ENCODE data around the gene MAPK8IP3.

Gene MAPK8IP3

DNA sequence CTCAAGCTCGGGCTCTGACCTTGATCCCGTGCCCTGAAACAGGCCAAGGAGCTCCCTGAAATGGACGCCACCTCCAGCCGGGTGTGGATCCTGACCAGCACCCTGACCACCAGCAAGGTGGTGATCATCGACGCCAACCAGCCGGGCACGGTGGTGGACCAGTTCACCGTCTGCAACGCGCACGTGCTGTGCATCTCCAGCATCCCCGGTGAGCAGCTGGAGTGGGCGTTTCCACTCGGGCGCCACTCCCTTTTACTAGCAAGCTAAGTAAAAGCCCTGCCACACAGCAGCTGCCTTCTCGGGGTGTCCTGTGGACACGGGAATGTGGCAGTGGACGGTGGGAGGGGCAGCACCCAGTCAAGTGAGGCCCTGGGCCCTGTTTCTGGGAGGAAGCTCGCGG is 59.0 kb downstream of the MAPK8IP3 start:
- no peak for DNase-seq

DNA sequence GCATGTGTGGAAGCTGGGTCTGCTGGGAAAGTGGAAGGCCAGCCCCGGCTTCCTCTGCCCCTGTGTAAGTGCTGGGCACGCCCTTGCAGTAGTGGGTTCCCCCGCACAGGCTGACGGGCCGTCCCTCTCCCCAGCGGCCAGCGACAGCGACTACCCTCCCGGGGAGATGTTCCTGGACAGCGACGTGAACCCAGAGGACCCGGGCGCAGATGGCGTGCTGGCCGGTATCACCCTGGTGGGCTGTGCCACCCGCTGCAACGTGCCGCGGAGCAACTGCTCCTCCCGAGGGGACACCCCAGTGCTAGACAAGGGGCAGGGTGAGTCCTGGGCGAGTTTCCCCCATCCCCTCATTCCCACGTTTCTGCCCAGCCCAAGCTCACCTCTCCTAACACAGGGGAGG is 59.8 kb downstream of the MAPK8IP3 start:
- DNase-seq, result no peak

DNA sequence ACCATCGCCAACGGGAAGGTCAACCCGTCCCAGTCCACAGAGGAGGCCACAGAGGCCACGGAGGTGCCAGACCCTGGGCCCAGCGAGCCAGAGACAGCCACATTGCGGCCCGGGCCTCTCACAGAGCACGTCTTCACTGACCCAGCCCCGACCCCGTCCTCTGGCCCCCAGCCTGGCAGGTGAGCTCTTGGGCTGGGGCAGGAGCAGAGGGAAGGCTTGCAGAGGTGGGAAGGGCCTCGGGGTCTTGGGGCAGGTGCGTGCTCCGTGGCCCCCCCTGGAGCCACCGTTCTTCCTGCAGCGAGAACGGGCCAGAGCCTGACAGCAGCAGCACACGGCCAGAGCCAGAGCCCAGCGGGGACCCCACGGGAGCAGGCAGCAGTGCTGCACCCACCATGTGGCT is 60.2 kb downstream of the MAPK8IP3 start:
- no peak for DNase-seq

DNA sequence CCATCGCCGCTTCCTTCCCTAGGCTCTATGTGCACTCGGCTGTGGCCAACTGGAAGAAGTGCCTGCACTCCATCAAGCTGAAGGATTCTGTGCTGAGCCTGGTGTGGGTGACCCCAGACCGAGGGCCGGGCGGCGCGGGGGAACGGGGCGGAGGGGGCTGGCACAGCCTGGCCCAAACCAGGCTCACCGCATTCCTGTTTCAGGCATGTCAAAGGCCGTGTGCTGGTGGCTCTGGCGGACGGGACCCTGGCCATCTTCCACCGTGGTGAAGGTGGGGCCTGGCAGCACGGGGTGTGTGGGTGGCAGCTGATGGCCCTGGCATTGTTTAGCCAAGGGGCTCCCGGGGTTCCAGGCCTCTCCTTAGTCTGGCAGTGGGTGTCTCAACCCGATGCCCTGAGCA is 60.7 kb downstream of the MAPK8IP3 start:
- DNase-seq, result no peak

DNA sequence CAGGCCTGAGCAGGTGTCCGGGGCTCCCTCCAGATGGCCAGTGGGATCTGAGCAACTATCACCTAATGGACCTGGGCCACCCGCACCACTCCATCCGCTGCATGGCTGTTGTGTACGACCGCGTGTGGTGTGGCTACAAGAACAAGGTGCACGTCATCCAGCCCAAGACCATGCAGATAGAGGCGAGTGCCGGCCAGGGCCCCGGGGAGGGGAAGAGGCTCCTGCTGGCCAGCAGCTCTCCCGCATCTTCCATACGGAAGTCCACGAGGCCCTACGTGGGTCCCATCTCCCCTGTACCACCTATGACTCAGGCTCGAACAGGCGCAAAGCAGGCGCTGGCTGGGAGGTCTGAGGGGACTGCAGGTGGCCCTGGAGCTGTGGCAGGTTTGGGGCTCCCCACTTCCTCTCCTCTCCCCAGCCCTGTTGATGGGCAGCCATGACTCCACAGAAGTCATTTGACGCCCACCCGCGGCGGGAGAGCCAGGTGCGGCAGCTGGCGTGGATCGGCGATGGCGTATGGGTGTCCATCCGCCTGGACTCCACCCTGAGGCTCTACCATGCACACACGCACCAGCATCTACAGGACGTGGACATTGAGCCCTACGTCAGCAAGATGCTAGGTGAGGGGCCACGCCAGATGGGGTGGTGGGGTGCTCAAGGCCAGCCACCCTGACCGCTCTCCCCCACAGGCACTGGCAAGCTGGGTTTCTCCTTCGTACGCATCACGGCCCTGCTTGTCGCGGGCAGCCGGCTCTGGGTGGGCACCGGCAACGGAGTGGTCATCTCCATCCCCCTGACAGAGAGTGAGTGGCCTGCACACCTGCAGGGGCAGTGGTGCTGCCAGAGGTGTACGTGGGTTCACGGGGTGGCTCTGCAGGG is 61.4 kb downstream of the MAPK8IP3 start:
- DNase-seq, result no peak

DNA sequence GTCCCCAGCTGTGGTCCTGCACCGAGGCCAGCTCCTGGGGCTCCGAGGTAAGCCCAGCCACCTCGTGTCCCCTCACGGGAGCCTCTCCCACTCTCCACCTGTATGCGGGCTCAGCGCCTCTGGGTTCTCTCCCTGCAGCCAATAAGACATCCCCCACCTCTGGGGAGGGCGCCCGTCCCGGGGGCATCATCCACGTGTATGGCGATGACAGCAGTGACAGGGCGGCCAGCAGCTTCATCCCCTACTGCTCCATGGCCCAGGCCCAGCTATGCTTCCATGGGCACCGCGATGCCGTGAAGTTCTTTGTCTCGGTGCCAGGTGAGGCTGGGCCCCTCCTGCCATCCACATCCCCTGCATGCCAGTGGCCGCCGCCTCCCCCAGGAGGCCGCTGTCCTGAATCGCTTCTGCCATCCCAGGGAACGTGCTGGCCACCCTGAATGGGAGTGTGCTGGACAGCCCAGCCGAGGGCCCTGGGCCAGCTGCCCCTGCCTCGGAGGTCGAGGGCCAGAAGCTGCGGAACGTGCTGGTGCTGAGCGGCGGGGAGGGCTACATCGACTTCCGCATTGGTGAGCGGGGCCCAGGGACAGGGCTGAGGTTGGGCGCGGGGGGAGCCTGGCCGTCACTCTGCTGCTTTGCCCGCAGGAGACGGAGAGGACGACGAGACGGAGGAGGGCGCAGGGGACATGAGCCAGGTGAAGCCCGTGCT is 62.2 kb downstream of the MAPK8IP3 start:
- no peak for DNase-seq

DNA sequence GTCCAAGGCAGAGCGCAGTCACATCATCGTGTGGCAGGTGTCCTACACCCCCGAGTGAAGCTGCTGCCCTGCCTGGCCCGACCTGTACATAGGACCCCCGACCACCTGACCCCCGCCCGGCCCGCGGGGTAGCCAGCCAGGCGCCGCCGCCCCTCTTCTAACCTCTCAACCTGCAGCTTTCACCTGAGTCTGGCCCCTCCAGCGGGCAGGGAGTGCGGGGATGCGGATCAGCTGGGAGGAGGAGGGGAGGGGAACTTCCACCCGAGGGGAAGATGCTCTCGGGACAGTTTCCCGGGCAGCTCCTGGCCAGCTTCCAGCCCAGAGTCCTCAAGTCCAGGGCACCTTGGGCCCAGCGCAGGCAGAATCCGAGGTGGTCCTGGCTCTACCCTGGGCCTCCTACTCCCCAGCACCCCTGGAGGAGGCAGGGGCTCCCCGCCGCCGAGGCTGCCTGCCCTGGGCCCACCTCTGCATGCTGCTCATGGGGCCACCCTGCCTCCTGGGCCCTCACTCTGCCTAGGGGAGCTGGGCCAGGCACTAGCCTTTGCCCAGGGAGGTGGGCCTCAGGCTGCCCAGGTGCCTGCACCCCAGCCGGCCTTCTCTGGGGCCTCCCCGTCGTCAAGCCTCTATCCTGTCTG is 62.9 kb downstream of the MAPK8IP3 start:
- DNase-seq, result no peak

DNA sequence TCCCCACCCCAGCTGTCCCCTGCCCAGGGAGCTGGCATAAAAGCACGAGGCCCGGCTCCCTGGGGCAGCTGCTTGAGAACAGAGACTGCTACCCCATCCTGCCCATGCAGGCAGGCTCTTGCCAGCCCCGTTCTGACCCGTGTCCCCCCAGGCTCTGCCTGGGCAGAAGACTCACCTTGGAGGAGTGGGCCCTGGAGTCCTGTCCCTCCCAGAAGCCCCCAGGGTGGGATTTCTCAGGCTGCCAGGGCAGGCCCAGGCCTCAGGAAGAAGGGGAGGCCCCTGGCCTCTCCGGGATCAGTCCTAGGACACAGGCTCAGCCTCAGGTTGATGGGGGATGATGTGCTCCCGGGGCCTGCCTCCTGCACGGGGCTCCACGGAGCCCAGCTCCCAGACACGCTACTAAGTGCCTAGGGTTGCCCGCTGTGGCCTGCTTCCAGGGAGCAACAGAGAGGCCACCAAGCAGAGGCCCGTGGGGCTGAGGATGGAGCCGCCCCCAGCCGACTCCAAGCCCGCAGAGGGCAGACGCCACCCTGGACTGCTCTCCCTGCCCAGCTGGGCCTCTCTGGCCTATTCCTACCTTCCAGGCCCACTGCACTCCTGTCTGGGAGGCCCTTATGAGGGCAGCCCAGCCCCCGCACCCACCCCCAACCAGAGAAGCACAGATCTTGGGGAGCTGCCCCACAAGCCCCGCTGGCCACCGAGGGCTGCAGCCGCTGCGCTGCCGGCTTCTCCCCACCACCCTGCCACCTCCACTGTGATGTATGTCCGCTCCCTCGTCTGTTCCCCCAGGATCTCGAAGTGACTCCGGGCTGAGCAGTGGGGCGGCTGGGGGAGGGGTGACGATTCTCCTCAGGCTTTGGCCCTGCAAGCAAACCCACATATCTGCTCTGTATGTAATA is 63.7 kb downstream of the MAPK8IP3 start:
- DNase-seq, result no peak

DNA sequence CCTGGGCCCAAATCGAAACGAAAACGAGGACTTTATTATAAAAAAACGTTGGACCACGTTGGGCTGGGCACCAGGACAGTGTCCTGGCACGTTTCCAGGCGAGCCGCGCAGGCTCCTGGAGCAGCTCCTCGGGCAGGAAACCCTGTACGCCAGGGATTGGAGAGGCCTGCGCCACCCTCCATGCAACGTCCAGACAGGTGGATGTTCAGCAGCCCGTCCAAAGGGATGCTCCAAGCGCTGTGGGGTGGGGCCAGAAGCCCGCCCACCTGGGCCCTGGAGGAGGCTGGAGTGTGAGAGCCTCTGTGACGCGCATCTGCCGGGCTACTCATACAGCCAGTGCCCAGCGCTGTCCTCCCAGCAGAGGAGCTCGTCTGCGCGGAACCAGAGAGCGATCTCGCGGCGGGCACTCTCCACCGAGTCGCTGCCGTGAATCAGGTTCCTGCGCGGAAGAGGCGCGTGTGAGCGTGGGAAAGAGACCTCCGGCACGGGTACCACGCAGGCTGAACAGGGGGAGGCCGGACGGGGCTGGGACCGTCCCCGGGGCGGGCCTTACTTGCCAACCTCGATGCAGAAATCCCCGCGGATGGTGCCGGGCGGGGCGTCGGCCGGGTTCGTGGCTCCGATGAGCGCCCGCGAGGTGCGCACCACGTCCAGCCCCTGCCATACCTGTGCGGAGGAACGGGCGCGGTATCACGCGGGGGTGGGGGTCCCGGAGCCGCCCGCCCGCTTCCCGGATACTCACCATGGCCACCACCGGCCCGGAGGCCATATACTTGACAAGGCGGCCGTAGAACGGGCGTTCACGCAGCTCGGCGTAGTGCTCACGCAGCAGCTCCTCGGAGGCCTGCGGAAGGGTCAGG is 64.6 kb downstream of the MAPK8IP3 start:
- DNase-seq, result peak; percentile 56

DNA sequence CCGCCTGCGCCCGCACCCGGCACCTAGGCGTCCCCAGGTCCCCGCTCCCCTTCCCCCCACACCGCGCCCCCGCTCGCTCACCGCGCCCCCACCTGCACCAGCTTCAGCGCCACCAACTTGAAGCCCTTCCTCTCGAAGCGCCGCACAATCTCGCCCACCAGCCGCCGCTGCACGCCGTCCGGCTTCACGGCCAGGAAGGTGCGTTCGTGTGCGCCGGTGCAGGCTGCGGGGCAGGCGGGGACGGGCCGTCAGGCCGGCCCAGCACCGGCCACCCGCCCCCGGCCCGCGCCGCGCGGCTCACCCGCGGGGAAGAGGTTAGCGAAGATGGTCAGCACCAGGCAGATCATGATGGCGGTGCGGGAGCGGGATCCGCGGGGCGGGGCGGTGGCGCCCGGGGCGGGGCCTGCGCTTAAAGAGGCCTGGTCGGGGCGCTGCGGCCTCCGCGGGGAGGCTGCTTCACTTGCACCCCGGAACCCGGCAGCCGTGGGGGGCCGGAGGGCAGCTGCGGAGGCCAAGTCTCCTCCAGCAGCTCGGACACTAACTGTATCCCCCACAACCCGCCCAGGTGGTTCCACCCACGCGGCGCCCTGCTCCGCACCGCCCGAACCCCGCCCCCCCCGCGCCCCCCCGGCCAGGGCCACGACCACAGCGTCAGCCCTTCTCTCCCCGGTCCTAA is 65.3 kb downstream of the MAPK8IP3 start, which contains the start of gene NME3:
NME3 (minus strand) TSS at position 356 of the 676 bp plus-strand sequence; CDS start at position 347, 9 bp downstream.
- peak; percentile 82 for DNase-seq

DNA sequence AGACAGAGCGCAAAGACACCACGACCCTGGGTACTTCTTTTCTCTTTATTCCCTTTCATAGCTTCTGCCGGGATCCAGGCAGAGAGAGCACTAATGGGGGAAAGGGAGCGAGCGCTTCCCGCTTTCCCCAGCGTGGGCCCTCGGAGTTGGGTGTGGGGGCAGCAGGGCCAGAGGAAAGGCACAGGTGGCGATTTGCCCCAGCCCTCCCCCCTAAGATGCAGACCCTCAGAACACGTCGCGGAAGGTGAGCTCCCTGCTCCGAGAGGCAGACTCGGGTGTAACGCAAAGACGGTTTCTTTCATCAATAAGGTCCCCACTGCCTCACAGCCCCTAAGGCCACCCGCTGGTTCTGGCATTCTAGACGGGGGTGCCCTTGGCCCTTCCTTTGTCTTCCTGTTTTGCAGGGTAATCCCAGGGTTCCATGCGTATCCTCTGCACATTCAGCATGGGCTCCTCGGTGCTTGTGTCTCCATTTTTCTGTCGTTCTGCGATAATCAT is 65.9 kb downstream of the MAPK8IP3 start:
- DNase-seq, result peak; percentile 43

DNA sequence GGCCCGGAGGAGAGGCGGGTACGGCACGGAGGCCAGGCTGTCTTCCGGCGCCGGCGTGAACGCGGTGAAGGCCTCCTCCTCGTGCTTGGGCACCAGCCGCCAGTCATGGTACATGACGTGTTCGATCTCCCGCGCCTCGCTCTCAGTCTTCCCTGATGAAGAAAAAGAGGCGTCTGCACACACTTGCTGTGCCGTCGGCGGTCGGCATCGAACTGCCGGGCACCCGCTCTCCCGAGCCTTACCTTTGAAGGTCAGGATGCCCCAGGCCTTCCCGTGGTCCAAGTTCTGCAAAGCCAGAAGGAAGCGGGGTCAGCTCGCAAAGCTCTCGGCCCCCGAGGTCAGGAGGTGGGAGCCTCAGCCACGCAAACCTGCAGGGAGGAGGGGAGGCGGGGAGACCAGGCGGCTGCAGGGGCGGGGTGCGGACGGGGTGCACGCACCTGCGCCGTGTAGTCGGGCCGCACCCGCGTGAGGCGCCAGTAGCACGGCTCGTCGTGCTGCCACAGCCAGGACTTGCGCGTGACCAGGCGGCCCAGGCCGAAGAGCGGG is 66.4 kb downstream of the MAPK8IP3 start, which contains the start of gene EME2:
EME2 (plus strand) TSS at position 449 of the 546 bp plus-strand sequence. CDS start 418 bp downstream, outside the sequence.
- DNase-seq, result peak; percentile 46

DNA sequence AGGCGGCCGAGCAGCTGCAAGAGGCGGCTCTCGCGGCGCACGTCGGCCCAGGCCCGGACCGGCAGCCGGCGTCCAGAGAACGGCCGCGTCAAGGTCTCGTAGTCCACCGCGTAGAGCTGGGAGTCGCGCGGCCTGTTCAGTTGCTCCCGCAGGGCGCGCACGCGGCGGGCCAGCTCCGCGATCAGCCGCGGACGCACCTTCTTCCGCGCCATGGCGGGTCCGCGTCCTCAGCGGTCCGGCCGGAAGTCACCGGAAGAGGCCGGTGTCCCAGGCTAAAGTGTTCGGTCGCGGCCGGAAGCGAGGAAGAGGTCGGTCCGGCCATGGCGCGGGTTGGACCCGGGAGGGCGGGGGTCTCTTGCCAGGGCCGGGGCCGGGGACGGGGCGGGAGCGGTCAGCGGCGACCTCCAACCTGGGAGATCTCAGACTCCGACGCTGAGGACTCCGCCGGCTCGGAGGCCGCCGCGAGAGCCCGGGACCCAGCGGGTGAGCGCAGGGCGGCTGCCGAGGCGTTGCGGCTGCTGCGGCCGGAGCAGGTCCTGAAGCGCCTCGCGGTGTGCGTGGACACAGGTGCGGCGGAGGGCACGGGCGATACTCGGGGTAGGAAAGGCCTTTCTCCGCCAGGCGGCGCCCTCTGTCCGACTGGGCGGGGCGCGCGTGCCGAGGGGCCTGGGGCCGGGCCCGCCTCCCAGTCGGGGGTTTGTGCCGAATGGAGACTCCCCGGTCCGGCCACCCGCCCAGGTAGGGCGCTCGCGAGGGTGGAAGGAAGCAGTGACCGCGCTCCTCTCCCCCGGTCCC is 67.1 kb downstream of the MAPK8IP3 start, which contains the start of gene MRPS34:
MRPS34 (minus strand) TSS at position 227 of the 795 bp plus-strand sequence; CDS start at position 212, 15 bp downstream.
- DNase-seq, result peak; percentile 95

DNA sequence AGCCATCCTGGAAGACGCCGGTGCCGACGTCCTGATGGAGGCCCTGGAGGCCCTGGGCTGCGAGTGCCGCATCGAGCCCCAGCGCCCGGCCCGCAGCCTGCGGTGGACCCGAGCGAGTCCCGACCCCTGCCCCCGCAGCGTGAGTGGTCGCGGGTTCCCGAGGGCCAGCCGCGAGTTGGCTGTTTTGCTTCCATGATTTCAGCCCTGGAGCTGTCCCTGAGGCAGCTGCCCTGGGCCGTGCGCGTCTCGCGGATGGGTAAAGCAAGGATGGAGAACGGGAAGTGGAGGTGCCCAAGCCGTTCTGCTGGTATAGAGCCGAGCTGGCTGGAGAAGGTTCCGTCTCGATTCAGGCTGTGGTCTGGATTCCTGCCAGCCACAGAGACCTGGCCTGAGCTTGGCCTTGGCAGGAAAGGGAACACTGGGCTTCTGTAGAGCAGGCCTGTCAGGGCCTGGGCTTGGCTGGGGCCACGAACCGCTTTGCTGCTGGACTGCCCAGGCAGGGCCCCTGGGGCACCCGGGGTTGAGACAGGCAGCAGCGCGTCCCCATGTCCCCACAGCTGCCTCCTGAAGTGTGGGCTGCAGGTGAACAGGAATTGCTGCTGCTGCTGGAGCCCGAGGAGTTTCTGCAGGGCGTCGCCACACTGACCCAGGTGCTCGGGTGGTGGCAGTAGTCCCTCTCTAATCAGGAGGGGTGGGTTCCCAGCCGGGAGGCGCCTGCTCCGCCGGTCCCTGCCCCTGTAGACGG is 67.9 kb downstream of the MAPK8IP3 start:
- no peak for DNase-seq

DNA sequence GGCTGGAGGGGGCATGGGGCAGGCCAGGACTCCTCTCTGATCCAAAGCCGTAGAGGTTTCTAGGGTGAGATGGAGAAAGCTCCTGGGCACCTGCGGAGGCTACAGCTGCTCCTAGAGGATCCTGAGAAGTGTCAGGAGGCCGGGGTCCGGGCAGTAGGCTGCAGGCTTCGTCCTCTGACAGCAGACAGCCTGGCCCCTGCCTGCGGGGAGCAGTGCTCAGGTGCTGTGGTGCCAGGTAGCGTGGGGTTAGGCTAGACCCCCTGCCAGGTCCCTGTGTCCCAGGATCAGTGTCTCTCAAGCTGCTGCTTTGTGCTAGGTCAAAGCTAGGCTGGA is 68.4 kb downstream of the MAPK8IP3 start:
- DNase-seq, result no peak

DNA sequence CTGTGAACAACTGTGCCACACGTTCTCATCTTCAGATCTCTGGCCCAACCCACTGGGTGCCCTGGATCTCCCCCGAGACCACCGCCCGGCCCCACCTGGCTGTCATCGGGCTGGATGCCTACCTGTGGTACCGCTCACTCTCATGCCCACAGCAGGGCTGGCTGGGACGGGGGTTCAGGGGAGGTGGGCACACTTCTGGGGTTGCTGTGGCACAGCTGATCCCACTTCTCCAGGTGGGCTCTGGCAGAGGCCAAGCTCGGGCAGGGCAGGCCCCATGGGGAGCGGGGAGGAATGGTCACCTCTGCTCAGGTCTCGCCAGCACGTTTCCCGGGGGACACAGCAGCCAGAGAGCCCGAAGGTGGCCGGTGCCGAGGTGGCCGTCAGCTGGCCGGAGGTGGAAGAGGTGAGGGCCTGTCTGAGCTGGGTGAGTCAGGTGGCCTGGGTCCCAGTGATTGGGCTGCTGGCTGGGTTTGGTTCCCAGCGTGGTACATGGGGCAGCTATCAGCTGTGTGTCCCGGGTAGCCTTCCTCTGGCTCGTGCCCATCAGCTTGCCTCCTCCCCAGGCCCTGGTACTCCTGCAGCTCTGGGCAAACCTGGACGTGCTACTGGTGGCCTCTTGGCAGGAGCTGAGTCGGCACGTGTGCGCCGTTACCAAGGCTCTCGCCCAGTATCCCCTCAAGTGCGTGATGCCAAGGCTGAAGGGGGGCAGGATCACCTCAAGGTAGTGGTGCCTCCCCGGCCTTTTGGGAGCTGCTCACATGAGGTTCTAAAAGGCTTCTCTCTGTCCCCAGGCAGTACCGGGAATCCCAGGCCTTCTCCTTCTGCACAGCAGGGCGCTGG is 69.2 kb downstream of the MAPK8IP3 start:
- no peak for DNase-seq

DNA sequence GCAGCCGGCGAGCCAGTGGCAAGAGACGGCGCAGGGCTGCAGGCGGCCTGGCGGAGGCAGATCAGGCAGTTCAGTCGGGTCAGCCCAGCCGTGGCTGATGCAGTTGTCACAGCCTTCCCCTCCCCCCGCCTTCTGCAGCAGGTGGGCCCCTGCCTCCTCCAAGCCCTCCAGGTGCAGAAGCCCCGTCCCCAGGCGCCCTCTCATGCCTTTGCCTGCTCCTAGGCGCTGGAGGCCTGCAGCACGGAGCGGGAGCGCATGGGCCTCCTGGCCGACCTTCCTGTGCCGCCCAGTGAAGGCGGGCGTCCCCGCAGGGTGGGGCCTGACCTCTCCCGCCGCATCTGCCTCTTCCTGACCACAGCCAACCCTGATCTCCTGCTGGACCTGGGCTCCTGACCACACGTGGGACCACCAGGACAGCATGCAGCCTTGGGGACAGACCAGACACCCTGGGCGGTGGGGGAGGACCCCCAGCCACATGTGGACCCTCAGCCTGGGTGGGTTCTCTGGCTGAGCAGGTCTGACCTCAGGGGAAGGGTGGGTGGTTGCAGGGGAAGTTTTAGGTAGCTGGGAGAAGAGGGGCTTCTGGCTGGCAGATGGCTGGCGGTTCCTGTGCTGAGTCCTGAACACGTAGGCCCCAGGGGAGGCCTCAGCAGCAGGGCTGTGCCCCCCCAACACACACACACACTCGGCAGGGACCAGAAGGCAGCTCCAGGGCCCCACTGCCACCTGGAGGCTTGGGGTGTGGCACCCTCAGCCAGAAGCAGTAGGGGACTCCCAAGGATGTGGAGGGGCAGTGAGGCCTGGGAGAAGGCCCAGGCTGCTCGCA is 70.1 kb downstream of the MAPK8IP3 start:
- DNase-seq, result no peak
